NCI-H2081 (cell line): Measurements from ENCODE around the gene NOL9.
"Not testable (repeated sequence)": the region's sequence is repeated elsewhere in the genome, so short reads cannot be mapped to it uniquely, and the experiment has no call there.

Experiments used
- DNase-seq, 2 experiments: peaks; one replicate each; lab custom pipeline; 2025; lab: John Stamatoyannopoulos, UW

NOL9 gene

GRCh38 chr1:6554031-6554906, at the start of gene NOL9:
Gene NOL9, minus strand, starts transcription at chr1:6554513. Its CDS starts 11 bp downstream, at chr1:6554502.
- peak; percentile 91 to 93 for DNase-seq

GRCh38 chr1:6603238-6603914, 49.1 kb upstream of the NOL9 start:
- no peak for DNase-seq

- peak; percentile 65 to 77 for DNase-seq
Observed at GRCh38 chr1:6602669-6603237, 48.4 kb upstream of the NOL9 start, which contains the start of gene KLHL21. Gene KLHL21, minus strand, starts transcription at chr1:6602869. Its CDS starts 52 bp downstream, at chr1:6602817.

GRCh38 chr1:6601923-6602668, 47.8 kb upstream of the NOL9 start:
- peak; percentile 20 to 74 for DNase-seq

DNA sequence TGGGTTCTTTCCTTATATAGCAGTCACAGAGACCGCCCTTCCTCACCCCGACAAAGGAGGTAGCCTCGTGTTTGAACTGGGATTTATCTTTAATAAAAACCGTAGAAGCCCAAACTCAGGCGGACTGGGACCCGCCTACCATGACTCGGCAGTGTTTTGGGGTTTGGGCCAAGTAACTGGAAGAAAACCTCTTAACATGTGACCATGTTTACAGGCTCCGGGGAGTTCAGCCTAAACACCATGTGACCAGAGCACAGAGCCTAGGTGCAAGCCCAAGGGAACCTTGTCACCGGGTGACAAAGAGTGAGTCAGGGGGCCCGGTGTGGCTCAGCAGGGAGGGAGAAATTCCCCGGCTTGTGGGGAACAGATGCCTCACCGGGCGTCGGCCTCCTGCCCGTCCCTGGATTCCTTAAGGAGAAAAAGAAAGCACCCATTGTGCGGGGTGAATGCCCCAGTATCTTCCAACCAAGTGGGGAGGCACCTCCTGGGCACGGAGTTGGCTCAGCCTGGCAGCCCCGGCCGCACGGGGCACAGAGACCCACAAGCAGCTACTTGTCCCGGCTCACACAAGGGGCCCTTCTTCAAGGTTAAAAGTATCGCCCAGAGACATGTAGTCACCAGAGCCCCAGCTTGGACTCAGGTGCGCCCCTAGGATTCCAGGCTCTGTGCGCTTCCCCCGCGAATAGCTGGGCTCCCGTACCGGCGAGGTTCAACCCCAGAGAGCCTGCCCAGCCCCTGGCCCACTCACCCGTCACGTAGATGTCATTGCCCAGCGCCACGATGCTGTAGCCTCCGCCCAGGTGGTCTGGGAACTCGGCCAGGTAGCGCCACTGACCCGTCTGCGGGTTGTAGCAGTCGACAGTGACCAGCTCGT, 47.0 kb upstream of the NOL9 start:
- DNase-seq: peak in 1 of 2 experiments; percentile 66

- no peak for DNase-seq
Observed at GRCh38 chr1:6600410-6601048, 46.2 kb upstream of the NOL9 start.

DNA sequence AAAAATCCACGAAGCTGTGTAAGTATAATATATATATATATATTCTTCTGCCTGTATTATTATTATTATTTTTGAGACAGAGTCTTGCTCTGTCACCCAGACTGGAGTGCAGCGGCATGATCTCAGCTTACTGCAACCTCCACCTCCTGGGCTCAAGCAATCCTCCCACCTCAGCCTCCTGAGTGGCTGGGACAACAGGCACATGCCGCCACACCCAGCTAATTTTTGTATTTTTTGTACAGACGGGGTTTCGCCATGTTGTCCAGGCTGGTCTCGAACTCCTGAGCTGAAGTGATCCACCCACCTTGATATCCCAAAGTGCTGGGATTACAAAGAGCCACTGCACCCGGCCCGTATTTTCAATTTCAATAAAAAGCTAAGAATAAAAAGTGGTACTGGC, 45.7 kb upstream of the NOL9 start:
- DNase-seq: not testable (repeated sequence)

DNA sequence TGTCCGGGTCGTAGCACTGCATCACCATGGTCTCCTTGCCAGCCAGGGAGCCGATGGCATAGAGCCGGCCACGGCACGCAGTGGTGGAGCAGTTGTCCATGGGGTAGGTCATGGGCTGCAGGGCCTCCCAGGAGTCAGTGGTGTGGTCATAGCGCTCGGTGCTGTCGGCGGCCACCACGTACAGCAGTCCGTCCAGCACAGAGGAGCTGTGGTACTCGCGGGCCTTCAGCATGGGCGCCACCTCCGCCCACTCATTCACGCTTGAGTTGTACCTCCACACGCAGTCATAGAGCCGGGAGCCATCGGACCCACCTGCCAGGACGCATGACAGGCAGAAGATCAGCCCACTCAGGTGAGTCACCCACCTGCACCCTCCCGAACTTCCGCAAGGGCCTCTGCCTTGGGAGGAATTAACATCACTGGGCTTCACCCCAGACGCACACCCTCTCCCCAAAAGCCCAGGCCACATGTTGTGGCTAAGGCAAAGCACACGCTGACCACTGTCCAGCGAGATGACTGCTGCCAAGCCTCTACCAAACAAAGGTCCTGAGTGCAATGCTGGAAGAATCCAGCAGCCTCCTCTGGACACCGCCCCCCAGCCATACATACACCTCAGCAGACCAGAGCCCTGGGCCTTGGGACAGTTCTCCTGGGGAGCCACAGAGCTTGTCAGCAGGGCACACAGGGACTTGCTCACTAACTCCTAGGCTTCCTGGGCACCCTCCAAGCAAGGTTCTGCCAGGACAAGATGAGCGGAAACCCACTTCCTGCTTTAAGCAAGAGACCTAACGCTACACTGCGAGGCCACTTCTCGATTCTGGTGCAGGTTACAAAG, 45.0 kb upstream of the NOL9 start:
- DNase-seq: no peak

- no peak for DNase-seq
Observed at GRCh38 chr1:6597777-6598131, 43.4 kb upstream of the NOL9 start.

GRCh38 chr1:6596886-6597776, 42.8 kb upstream of the NOL9 start:
- no peak for DNase-seq

- no peak for DNase-seq
Observed at GRCh38 chr1:6596351-6596750, 42.0 kb upstream of the NOL9 start.

GRCh38 chr1:6594977-6595740, 40.8 kb upstream of the NOL9 start:
- peak in 1 of 2 experiments; percentile 21 for DNase-seq

DNA sequence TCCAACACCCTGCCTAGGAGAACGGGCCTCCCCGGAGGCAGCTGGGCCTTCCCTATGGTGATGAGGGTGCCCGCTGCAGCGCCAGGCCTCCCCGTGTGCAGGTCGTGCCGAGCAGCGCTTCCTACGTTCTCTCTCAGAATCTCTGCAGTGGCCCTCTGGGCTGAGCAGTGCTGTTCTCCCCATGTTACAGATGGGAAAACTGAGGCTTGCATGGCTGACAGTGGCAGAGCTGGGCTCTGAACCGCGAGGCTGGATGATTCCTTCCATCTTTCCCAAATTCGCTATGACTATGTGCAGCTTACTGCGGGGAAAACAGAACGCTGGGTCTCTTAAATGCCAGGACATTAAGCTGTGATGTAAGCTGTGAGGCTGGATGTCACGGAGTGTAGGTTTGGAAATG, 39.5 kb upstream of the NOL9 start:
- no peak for DNase-seq

DNA sequence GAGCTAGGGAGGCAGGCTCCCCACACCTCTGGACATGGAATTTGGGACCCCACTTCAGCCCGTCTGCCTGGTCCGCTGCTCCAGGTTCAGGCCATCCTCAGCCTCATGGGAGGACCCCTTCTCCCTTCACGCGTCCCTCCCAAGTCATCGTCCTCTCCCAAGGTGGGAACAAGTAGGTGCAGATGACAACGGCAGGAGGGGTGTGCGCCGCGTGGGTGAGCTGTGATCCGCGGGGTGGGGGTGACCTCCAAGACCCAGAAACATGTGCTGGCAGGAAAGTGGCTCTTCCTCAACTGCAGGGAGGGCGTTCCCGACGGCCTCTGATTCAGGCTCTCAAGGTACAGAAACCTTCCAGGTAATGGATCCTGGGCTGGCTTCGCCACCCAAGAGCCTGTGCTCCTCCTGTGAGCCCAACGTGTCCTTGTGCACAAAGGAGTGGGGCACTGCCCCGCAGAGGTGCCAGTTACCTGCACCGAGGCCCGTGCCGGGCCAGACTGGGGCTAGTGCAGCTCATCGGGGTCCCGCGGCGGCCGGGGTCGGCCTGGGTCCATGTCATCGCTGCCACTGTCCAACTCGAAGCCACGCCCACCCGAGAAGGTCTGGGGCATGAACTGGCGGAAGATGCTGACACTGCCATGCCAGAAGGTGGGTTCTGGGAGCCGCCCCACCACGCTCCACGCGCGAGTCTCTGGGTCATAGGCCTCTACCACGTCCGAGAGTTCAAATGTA, 38.7 kb upstream of the NOL9 start:
- no peak for DNase-seq

- DNase-seq: no peak
Observed at GRCh38 chr1:6592441-6592840, 38.1 kb upstream of the NOL9 start.

DNA sequence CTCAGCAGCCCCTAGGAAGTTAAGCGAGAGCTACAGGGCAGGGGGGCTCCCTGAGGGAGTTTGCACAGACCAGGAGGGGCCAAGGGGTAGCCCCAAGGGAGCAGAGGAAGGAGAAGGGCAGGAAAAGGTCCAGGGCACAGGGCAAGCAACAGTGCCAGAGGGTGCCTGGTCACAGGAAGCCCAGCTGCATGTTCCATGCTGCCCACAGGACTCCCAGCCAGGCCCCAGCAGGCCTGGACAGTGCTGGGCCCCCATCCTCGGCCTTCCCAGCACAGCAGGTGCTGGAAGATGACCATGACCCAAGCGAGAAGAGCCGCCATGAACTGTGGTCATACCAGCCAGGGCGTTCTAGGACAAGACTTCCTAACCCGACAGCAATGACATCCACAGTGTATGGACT, 37.3 kb upstream of the NOL9 start:
- DNase-seq: no peak

DNA sequence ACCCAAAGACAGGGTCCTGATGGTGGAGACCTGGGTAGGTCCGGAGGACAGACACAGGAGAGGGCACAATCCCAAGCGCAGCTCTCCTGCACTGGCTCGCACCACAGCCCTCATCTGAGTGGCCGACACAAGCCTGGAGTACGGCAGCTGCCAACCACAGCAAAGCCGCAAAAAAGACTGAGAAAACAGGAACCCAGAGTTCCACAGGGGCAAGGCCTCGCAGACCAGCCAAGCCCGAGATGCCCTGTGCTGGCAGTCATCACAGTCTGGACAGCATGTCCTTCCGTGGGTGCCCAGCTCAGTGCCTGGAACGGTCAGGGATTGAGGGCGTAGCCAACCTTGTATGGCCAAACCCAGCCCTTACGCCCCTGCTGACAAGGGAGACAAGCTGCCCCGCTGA, 36.9 kb upstream of the NOL9 start:
- DNase-seq: no peak
